ENCODE results near the gene MYO5B. TPM values are rescaled to one million over a fixed set of nuclear protein-coding genes. Genes with fewer than 3 reads are reported as not detected.

The MYO5B gene
- total and polyA plus RNA-seq, 4 donors = 5.4 to 23.4 (median 11.4) TPM

DNA sequence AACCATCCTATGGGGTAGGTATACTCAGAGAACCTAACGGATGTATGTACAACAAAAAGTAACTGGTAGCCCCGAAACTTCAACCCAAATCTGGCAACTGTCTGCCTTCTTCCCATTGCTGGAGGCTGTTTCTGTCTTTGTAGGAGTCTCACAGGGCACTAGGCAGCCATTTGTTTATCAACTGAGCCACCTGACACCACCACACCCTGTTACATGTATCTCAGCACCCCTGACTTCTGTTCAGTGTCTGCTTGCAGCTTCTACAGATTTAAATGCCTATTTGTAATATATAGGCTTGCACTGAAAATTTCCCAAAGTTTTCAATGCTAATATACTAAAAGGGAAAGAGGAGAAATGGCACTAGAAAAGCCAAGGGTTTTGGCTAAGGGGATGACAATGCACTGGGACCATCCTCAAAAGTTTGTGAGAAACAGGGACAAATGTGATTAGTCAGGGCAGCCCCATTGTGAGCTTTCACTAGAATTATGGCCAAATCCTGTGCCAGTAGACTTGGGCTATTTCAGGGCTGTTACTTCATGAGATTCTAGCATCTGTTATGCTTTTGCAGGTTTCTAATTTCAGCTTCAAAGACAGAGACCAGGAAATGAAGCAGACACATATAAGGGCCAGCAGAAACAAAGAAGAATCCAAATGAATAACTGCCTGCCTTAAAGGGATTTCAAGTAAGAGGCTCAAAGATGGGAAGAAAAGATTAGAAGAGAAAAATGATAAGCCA lies 103.3 kb downstream of the MYO5B start:
- Histone ChIP-seq H3K4me3 (ENCODE audit: low read depth in 1 of 3, low read length in 3 of 3) (no peak overlapping the region), H3K36me3 (ENCODE audit: control insufficient read depth in 4 of 4, insufficient read depth in 3 of 4, low read depth in 1 of 4, low read length in 3 of 4) (no peaks in the 10 kb centered on the region), H3K27me3 (ENCODE audit: control insufficient read depth in 4 of 4, insufficient read depth in 4 of 4, low read length in 3 of 4) (no peaks in the 10 kb centered on the region), H3K27ac (ENCODE audit: low read depth in 1 of 2, low read length in 2 of 2) (no peak overlapping the region), H3K4me1 (ENCODE audit: control insufficient read depth in 4 of 4, insufficient read depth in 4 of 4, low read length in 3 of 4) (no peaks in the 10 kb centered on the region), H3K9me3 (ENCODE audit: control insufficient read depth in 4 of 4, low read length in 3 of 4) (no peaks in the 10 kb centered on the region), H3K9ac (ENCODE audit: low read depth in 1 of 2, low read length in 2 of 2) (no peak overlapping the region)
- TF ChIP-seq HNF4G (IDR thresholded peaks at IDR 0.05) (no peak), FOXA1 (IDR thresholded peaks at IDR 0.05) (no peak), NR2F2 (IDR thresholded peaks at IDR 0.05) (no peak), RXRA (IDR thresholded peaks at IDR 0.05) (no peak), HNF4A (conservative IDR thresholded peaks at IDR 0.05) (no peak), RAD21 (IDR thresholded peaks at IDR 0.05) (no peak), EGR1 (IDR thresholded peaks at IDR 0.05; ENCODE audit: low read depth in 2 of 2) (no peak), YY1 (IDR thresholded peaks at IDR 0.05) (no peak), FOXA2 (IDR thresholded peaks at IDR 0.05) (no peak), TAF1 (conservative IDR thresholded peaks at IDR 0.05) (no peak), JUND (IDR thresholded peaks at IDR 0.05) (no peak), GABPA (IDR thresholded peaks at IDR 0.05 in 1 of 2, conservative IDR thresholded peaks at IDR 0.05 in 1 of 2) (no peak), SP1 (IDR thresholded peaks at IDR 0.05) (no peak)
- TF ChIP-seq, protein P1, sequence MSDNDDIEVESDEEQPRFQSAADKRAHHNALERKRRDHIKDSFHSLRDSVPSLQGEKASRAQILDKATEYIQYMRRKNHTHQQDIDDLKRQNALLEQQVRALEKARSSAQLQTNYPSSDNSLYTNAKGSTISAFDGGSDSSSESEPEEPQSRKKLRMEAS (IDR thresholded peaks at IDR 0.05) = no peak
- TF ChIP-seq, protein P2, sequence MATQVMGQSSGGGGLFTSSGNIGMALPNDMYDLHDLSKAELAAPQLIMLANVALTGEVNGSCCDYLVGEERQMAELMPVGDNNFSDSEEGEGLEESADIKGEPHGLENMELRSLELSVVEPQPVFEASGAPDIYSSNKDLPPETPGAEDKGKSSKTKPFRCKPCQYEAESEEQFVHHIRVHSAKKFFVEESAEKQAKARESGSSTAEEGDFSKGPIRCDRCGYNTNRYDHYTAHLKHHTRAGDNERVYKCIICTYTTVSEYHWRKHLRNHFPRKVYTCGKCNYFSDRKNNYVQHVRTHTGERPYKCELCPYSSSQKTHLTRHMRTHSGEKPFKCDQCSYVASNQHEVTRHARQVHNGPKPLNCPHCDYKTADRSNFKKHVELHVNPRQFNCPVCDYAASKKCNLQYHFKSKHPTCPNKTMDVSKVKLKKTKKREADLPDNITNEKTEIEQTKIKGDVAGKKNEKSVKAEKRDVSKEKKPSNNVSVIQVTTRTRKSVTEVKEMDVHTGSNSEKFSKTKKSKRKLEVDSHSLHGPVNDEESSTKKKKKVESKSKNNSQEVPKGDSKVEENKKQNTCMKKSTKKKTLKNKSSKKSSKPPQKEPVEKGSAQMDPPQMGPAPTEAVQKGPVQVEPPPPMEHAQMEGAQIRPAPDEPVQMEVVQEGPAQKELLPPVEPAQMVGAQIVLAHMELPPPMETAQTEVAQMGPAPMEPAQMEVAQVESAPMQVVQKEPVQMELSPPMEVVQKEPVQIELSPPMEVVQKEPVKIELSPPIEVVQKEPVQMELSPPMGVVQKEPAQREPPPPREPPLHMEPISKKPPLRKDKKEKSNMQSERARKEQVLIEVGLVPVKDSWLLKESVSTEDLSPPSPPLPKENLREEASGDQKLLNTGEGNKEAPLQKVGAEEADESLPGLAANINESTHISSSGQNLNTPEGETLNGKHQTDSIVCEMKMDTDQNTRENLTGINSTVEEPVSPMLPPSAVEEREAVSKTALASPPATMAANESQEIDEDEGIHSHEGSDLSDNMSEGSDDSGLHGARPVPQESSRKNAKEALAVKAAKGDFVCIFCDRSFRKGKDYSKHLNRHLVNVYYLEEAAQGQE (IDR thresholded peaks at IDR 0.05) = no peak
- TF ChIP-seq, protein P3, sequence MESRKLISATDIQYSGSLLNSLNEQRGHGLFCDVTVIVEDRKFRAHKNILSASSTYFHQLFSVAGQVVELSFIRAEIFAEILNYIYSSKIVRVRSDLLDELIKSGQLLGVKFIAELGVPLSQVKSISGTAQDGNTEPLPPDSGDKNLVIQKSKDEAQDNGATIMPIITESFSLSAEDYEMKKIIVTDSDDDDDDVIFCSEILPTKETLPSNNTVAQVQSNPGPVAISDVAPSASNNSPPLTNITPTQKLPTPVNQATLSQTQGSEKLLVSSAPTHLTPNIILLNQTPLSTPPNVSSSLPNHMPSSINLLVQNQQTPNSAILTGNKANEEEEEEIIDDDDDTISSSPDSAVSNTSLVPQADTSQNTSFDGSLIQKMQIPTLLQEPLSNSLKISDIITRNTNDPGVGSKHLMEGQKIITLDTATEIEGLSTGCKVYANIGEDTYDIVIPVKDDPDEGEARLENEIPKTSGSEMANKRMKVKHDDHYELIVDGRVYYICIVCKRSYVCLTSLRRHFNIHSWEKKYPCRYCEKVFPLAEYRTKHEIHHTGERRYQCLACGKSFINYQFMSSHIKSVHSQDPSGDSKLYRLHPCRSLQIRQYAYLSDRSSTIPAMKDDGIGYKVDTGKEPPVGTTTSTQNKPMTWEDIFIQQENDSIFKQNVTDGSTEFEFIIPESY (IDR thresholded peaks at IDR 0.05) = no peak
- TF ChIP-seq, protein P4, sequence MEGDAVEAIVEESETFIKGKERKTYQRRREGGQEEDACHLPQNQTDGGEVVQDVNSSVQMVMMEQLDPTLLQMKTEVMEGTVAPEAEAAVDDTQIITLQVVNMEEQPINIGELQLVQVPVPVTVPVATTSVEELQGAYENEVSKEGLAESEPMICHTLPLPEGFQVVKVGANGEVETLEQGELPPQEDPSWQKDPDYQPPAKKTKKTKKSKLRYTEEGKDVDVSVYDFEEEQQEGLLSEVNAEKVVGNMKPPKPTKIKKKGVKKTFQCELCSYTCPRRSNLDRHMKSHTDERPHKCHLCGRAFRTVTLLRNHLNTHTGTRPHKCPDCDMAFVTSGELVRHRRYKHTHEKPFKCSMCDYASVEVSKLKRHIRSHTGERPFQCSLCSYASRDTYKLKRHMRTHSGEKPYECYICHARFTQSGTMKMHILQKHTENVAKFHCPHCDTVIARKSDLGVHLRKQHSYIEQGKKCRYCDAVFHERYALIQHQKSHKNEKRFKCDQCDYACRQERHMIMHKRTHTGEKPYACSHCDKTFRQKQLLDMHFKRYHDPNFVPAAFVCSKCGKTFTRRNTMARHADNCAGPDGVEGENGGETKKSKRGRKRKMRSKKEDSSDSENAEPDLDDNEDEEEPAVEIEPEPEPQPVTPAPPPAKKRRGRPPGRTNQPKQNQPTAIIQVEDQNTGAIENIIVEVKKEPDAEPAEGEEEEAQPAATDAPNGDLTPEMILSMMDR (IDR thresholded peaks at IDR 0.05; ENCODE audit: low read depth, low read length, missing input control) = no peak
- TF ChIP-seq, protein P5, sequence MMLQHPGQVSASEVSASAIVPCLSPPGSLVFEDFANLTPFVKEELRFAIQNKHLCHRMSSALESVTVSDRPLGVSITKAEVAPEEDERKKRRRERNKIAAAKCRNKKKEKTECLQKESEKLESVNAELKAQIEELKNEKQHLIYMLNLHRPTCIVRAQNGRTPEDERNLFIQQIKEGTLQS (IDR thresholded peaks at IDR 0.05) = no peak
- DNase-seq (ENCODE audit: low spot score) = no peak
- WGBS = 90% methylated on average over 2 of the region's 2 CpGs

Data from liver (tissue), 9 donors.